Measurements from ENCODE around the gene GRIP2. TPM values are rescaled to one million over a fixed set of nuclear protein-coding genes. Genes with fewer than 3 reads are reported as not detected.

GRIP2 gene
- total RNA-seq, 2 experiments from 2014 or later, result not detected

DNA sequence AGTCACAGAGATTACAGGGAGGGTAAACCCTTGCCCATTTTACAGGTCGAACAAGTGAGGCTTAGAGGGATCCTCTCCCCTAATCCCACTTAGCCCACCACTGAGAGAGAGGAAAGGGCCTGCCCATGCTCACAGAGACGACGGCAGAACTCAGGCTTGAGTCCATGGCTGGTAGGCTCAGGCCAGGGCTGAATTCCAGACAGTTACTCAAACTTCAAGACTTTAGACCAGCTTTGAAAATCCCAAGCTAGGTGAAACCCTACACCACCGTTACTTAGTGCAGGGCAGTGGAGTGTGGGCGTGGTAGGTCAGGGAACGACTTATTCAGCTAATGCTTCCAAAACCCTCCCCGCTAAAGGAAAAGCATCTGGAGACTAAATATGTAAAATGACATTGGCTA lies 16.4 kb downstream of the GRIP2 start:
- no peaks in the 10 kb centered on the region for H3K27me3 Mint-ChIP-seq
- Histone ChIP-seq H3K27ac (ENCODE audit: low read depth in 1 of 2, low read length in 2 of 2) (no peak overlapping the region), H3K36me3 (ENCODE audit: insufficient read depth, low read length) (no peaks in the 10 kb centered on the region), H3K4me3 (ENCODE audit: low read length) (no peak overlapping the region), H3K4me1 (ENCODE audit: insufficient read depth, low read length) (no peaks in the 10 kb centered on the region), H3K27me3 (ENCODE audit: control insufficient read depth in 1 of 2, insufficient read depth in 2 of 2, low read length in 2 of 2) (no peaks in the 10 kb centered on the region), H3K9me3 (ENCODE audit: control insufficient read depth in 1 of 2, insufficient read depth in 1 of 2, low read length in 2 of 2) (no peaks in the 10 kb centered on the region)
- H3K27ac Mint-ChIP-seq, result no peak overlapping the region
- H3K4me1 Mint-ChIP-seq (ENCODE audit: low read depth), result no peaks in the 10 kb centered on the region
- ATAC-seq (ENCODE audit: poor library complexity), result no peak
- H3K9me3 Mint-ChIP-seq, result no peaks in the 10 kb centered on the region
- no peak for DNase-seq
- CTCF ChIA-PET, result no interaction called here
- H3K4me3 Mint-ChIP-seq, result no peak overlapping the region
- POLR2A ChIA-PET, result interaction anchor here (0.8 kb wide), 1 partner anchor 22 kb away, joined by 3 read pairs; no protein-coding TSS in a partner anchor
- H3K36me3 Mint-ChIP-seq (ENCODE audit: low read depth), result no peaks in the 10 kb centered on the region
- intact Hi-C loops (cut with DNase I, micrococcal nuclease), result no loop called here
- TF ChIP-seq, protein P1, sequence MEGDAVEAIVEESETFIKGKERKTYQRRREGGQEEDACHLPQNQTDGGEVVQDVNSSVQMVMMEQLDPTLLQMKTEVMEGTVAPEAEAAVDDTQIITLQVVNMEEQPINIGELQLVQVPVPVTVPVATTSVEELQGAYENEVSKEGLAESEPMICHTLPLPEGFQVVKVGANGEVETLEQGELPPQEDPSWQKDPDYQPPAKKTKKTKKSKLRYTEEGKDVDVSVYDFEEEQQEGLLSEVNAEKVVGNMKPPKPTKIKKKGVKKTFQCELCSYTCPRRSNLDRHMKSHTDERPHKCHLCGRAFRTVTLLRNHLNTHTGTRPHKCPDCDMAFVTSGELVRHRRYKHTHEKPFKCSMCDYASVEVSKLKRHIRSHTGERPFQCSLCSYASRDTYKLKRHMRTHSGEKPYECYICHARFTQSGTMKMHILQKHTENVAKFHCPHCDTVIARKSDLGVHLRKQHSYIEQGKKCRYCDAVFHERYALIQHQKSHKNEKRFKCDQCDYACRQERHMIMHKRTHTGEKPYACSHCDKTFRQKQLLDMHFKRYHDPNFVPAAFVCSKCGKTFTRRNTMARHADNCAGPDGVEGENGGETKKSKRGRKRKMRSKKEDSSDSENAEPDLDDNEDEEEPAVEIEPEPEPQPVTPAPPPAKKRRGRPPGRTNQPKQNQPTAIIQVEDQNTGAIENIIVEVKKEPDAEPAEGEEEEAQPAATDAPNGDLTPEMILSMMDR (IDR thresholded peaks at IDR 0.05), result no peak

DNA sequence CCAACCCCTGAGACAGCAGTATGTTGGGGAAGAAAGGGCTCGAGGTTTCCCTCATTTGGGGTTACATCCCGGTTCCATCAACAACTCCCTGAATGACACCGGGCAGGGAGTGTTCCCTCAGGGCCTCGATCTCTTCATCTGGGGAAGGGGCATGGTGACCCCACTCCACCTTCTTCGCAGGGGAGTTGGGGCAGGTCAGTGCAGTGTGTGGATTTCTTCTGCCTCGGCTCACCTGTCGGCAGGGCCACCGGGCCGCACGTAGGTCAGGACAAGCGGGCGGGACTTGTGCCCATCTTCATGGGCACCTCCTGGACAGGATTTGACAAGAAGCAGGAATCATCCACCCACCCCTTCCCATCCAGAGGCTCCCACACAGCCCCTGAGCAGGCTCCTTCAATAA lies 17.4 kb downstream of the GRIP2 start:
- H3K9me3 ChIP-seq (ENCODE audit: control insufficient read depth in 1 of 2, insufficient read depth in 1 of 2, low read length in 2 of 2), result no peaks in the 10 kb centered on the region
- TF ChIP-seq, protein P1 (IDR thresholded peaks at IDR 0.05), result no peak
- no peaks in the 10 kb centered on the region for H3K36me3 Mint-ChIP-seq (ENCODE audit: low read depth)
- H3K27ac Mint-ChIP-seq, result no peak overlapping the region
- H3K4me1 Mint-ChIP-seq (ENCODE audit: low read depth), result no peaks in the 10 kb centered on the region
- no peaks in the 10 kb centered on the region for H3K27me3 ChIP-seq (ENCODE audit: control insufficient read depth in 1 of 2, insufficient read depth in 2 of 2, low read length in 2 of 2)
- H3K36me3 ChIP-seq (ENCODE audit: insufficient read depth, low read length), result no peaks in the 10 kb centered on the region
- H3K27me3 Mint-ChIP-seq, result no peaks in the 10 kb centered on the region
- H3K4me1 ChIP-seq (ENCODE audit: insufficient read depth, low read length), result no peaks in the 10 kb centered on the region
- H3K4me3 ChIP-seq (ENCODE audit: low read length), result no peak overlapping the region
- H3K9me3 Mint-ChIP-seq, result no peaks in the 10 kb centered on the region
- peak in 1 of 14 experiments; percentile 15 for DNase-seq
- no peak overlapping the region for H3K4me3 Mint-ChIP-seq
- no peak overlapping the region for H3K27ac ChIP-seq (ENCODE audit: low read depth in 1 of 2, low read length in 2 of 2)
- no peak for ATAC-seq (ENCODE audit: poor library complexity)
- POLR2A ChIA-PET, result no interaction called here
- intact Hi-C loops (cut with DNase I, micrococcal nuclease), result no loop called here
- CTCF ChIA-PET, result no interaction called here

DNA sequence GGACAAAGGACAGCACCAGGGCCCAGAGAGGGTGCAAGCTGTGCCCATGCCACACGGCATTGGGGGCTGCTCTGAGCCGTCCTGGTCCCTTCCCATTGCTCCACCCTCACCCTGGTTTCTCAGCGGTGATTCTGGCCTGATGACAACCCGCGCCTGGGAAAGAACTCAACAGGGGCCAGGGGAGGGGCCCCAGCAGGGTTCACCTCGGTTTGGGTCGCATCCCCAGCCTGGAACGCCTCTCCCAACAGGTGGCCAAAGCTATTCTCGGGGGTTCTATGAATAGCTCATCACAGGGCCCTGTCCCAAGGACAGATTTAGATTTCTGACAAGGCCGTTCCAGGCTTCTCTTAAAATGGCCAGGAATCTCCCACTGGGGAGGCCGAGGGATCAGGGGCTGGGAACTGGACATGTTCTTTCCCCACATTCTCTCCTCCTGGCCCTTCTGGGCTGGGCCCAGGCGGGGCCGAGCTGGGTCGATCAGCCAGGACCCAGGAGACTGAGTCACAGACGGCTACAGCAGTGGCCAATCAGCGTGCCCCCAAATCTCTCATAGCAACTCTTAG lies 17.9 kb downstream of the GRIP2 start:
- Histone ChIP-seq H3K36me3 (ENCODE audit: insufficient read depth, low read length) (no peaks in the 10 kb centered on the region), H3K4me3 (ENCODE audit: low read length) (no peak overlapping the region), H3K9me3 (ENCODE audit: control insufficient read depth in 1 of 2, insufficient read depth in 1 of 2, low read length in 2 of 2) (no peaks in the 10 kb centered on the region), H3K4me1 (ENCODE audit: insufficient read depth, low read length) (no peaks in the 10 kb centered on the region), H3K27me3 (ENCODE audit: control insufficient read depth in 1 of 2, insufficient read depth in 2 of 2, low read length in 2 of 2) (no peaks in the 10 kb centered on the region), H3K27ac (ENCODE audit: low read depth in 1 of 2, low read length in 2 of 2) (no peak overlapping the region)
- H3K36me3 Mint-ChIP-seq (ENCODE audit: low read depth), result no peaks in the 10 kb centered on the region
- intact Hi-C loops (cut with DNase I, micrococcal nuclease), result no loop called here
- H3K4me1 Mint-ChIP-seq (ENCODE audit: low read depth), result no peaks in the 10 kb centered on the region
- H3K27ac Mint-ChIP-seq, result no peak overlapping the region
- no peaks in the 10 kb centered on the region for H3K27me3 Mint-ChIP-seq
- ChIA-PET CTCF (interaction anchor here (0.5 kb wide), 1 partner anchor 315 kb away, joined by 3 read pairs; no protein-coding TSS in a partner anchor), POLR2A (no interaction called here)
- TF ChIP-seq, protein P1 (IDR thresholded peaks at IDR 0.05), result no peak
- DNase-seq (peak in 1 of 14 experiments; percentile 23), ATAC-seq (ENCODE audit: poor library complexity) (no peak)
- H3K9me3 Mint-ChIP-seq, result no peaks in the 10 kb centered on the region
- H3K4me3 Mint-ChIP-seq, result no peak overlapping the region
